NCI-H2029 treated with DMSO at 0.1 percent for 48 hours (cell line): Measurements from ENCODE around the gene DMRTC1.
"Not testable (repeated sequence)": the region's sequence is repeated elsewhere in the genome, so short reads cannot be mapped to it uniquely, and the experiment has no call there.

Experiments used
- DNase-seq: peaks from one replicate; lab custom pipeline; 2025; lab: John Stamatoyannopoulos, UW

The DMRTC1 gene

GRCh38 chrX:72943819-72944169, at the start of gene DMRTC1:
TSS of gene DMRTC1 (minus strand) at chrX:72943837. CDS start at chrX:72875694, 68,143 bp downstream.
- DNase-seq, result not testable (repeated sequence)

- DNase-seq, result not testable (repeated sequence)
These were observed 37.3 kb upstream of the DMRTC1 start for GRCh38 chrX:72980894-72981469.

- not testable (repeated sequence) for DNase-seq
These were observed 31.2 kb upstream of the DMRTC1 start for GRCh38 chrX:72974885-72975284.

GRCh38 chrX:72971859-72972258, 28.2 kb upstream of the DMRTC1 start:
- not testable (repeated sequence) for DNase-seq

- not testable (repeated sequence) for DNase-seq
These were observed 16.3 kb upstream of the DMRTC1 start for GRCh38 chrX:72959971-72960370.

- not testable (repeated sequence) for DNase-seq
These were observed 410 bp downstream of the DMRTC1 start for GRCh38 chrX:72943035-72943818.

GRCh38 chrX:72942272-72942671, 1.4 kb downstream of the DMRTC1 start:
- not testable (repeated sequence) for DNase-seq

GRCh38 chrX:72937906-72938305, 5.7 kb downstream of the DMRTC1 start, which contains the start of gene FAM236A:
TSS of gene FAM236A (plus strand) at chrX:72938206. CDS start at chrX:72938263, 57 bp downstream.
- DNase-seq, result not testable (repeated sequence)

- not testable (repeated sequence) for DNase-seq
These were observed 6.7 kb downstream of the DMRTC1 start for GRCh38 chrX:72936882-72937455.

- not testable (repeated sequence) for DNase-seq
These were observed 7.2 kb downstream of the DMRTC1 start for GRCh38 chrX:72936455-72936854.

- not testable (repeated sequence) for DNase-seq
These were observed 11.4 kb downstream of the DMRTC1 start for GRCh38 chrX:72932283-72932682.

GRCh38 chrX:72916096-72916495, 27.5 kb downstream of the DMRTC1 start:
- not testable (repeated sequence) for DNase-seq

GRCh38 chrX:72912315-72912714, 31.3 kb downstream of the DMRTC1 start, which contains the start of gene FAM236C:
TSS of gene FAM236C (plus strand) at chrX:72912615. CDS start at chrX:72912715, 100 bp downstream.
- DNase-seq, result not testable (repeated sequence)

- DNase-seq, result not testable (repeated sequence)
These were observed 53.9 kb downstream of the DMRTC1 start for GRCh38 chrX:72889740-72890139.

- DNase-seq, result not testable (repeated sequence)
These were observed 60.7 kb downstream of the DMRTC1 start for GRCh38 chrX:72882898-72883297.

GRCh38 chrX:72837532-72837931, 106.1 kb downstream of the DMRTC1 start:
- not testable (repeated sequence) for DNase-seq

GRCh38 chrX:72830701-72831100, 112.9 kb downstream of the DMRTC1 start:
- not testable (repeated sequence) for DNase-seq
